Lung (tissue), 12 donors: ENCODE data around the gene LTA. TPM values are rescaled to one million over a fixed set of nuclear protein-coding genes. Genes with fewer than 3 reads are reported as not detected.

Experiments used
- ATAC-seq: fragments of 200-7000 bp; cut with Tn5 transposase; one replicate; pipeline ENCODE4 v1.9.1; 2020; ENCODE audit warnings: moderate number of reproducible peaks; ENCODE audit not compliant: insufficient read depth, low FRiP score
- DNase-seq, 3 donors: peaks; one replicate each; pipeline ENCODE4 v3.0.0-alpha.2; 2013 to 2017
- H3K27ac ChIP-seq, 2 donors: one replicate each; pipeline ENCODE4 v1.5.1; 2013; ENCODE audit warnings: mild to moderate bottlenecking in 2 of 2, moderate library complexity in 2 of 2, control low read depth in 1 of 2, inconsistent platforms in 1 of 2, low read depth in 1 of 2, low read length in 1 of 2
- H3K27me3 ChIP-seq, 3 donors: one replicate each; pipeline ENCODE4 v1.5.1; 2013; ENCODE audit warnings: low read length in 2 of 3; ENCODE audit not compliant: control insufficient read depth in 3 of 3, insufficient read depth in 3 of 3
- H3K36me3 ChIP-seq, 4 donors: one replicate each; pipeline ENCODE4 v1.5.1; 2013; ENCODE audit warnings: low read length in 4 of 4, mild to moderate bottlenecking in 1 of 4, moderate library complexity in 1 of 4; ENCODE audit not compliant: control insufficient read depth in 4 of 4, insufficient read depth in 4 of 4
- H3K4me1 ChIP-seq, 5 donors: one replicate each; pipeline ENCODE4 v1.5.1; 2013; ENCODE audit warnings: low read length in 5 of 5, mild to moderate bottlenecking in 2 of 5, moderate library complexity in 1 of 5; ENCODE audit not compliant: control insufficient read depth in 5 of 5, insufficient read depth in 5 of 5
- H3K4me3 ChIP-seq: one replicate; pipeline ENCODE4 v1.5.1; 2013; ENCODE audit warnings: mild to moderate bottlenecking, control low read depth, moderate library complexity
- H3K9ac ChIP-seq, 2 donors: one replicate each; pipeline ENCODE4 v1.5.1; 2013; ENCODE audit warnings: low read length in 2 of 2, control low read depth in 1 of 2; ENCODE audit not compliant: insufficient read depth in 1 of 2
- H3K9me3 ChIP-seq, 4 donors: one replicate each; pipeline ENCODE4 v1.5.1; 2013; ENCODE audit warnings: low read length in 3 of 4, mild to moderate bottlenecking in 1 of 4, moderate library complexity in 1 of 4; ENCODE audit not compliant: control insufficient read depth in 4 of 4, insufficient read depth in 3 of 4
- WGBS, 2 donors: extraction: QIAGEN DNeasy Blood & Tissue Kit; methylation state at CpG; one replicate each; pipeline ENCODE4 v1.1.7; 2013; 5-methylcytosine and 5-hydroxymethylcytosine counted together
- polyA plus RNA-seq, 2 donors: library from polyadenylated mRNA; stranded (reverse); fragments of 200-250 nt; gene quantifications; one replicate each; pipeline ENCODE4 v1.2.1, GENCODE V29; 2013
- total RNA-seq, 2 donors: library from RNA; depleted of rRNA in 1 of 2; stranded (reverse); fragments of >200 nt in 1 of 2; gene quantifications; one replicate each; pipeline ENCODE4 v1.2.1, GENCODE V29; 2014 to 2021
- TF ChIP-seq, protein P1 (sequence below): IDR thresholded peaks from 2 replicates; pipeline ENCODE4 v1.5.1; 2012; ENCODE audit warnings: mild to moderate bottlenecking; ENCODE audit errors: control extremely low read depth, extremely low read depth
- donor health status: control.
- donor health status: control.
- donor health status: Bipolar disorder and iron deficiency.
- donor health status: healthy.
- donor health status: DM: yes; HTN: yes; CAD: no.

Gene LTA
- total and polyA plus RNA-seq, 4 donors, result 0.28 to 1.2 (median 0.47) TPM

DNA sequence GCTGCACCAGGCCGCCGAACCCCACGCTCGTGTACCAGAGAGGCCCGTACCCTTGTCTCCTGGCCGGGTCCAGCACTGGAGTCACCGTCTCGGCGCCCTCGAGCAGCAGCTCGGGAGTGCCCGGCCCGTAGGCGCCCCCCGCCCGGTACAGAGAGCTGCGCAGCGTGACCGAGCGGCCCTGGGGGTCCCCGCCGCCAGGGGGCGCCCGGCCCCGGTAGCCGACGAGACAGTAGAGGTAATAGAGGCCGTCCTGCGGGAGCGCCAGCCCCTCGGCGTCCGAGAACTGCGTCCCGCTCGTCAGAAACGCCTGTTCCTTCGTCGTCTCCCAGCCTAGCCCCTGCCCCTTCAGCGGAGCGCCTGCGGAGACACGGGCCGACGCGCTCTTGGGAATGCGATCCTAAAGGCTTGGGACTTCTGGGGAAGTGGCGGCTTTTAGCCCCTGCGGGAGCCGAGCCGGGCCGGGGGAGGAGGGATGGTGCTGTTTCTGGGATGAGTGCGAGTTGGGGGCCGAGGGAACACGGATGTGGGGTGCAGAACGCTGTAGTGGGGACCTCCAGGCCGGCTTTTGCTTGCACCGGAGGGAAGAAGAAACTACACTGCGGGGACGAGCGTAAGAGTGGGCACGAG lies 8.8 kb downstream of the LTA start:
- Histone ChIP-seq H3K36me3 (no peaks in the 10 kb centered on the region), H3K27me3 (peaks cover 0 to 6% (median 0%) of the 10 kb centered on the region in 3 donors), H3K27ac (peak overlapping the region; percentile 27 to 75), H3K4me1 (peaks cover 2 to 9% (median 6%) of the 10 kb centered on the region in 5 donors), H3K9ac (peak overlapping the region; percentile 81 to 94), H3K4me3 (peak overlapping the region; percentile 54), H3K9me3 (no peaks in the 10 kb centered on the region)
- ATAC-seq, result peak; percentile 92
- TF ChIP-seq, protein P1, sequence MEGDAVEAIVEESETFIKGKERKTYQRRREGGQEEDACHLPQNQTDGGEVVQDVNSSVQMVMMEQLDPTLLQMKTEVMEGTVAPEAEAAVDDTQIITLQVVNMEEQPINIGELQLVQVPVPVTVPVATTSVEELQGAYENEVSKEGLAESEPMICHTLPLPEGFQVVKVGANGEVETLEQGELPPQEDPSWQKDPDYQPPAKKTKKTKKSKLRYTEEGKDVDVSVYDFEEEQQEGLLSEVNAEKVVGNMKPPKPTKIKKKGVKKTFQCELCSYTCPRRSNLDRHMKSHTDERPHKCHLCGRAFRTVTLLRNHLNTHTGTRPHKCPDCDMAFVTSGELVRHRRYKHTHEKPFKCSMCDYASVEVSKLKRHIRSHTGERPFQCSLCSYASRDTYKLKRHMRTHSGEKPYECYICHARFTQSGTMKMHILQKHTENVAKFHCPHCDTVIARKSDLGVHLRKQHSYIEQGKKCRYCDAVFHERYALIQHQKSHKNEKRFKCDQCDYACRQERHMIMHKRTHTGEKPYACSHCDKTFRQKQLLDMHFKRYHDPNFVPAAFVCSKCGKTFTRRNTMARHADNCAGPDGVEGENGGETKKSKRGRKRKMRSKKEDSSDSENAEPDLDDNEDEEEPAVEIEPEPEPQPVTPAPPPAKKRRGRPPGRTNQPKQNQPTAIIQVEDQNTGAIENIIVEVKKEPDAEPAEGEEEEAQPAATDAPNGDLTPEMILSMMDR, result peak; percentile 87
- 0 to 1% methylated on average over 58 to 62 of the region's 62 CpGs for WGBS, 2 donors
- peak; percentile 90 to 93 (median 92) for DNase-seq

DNA sequence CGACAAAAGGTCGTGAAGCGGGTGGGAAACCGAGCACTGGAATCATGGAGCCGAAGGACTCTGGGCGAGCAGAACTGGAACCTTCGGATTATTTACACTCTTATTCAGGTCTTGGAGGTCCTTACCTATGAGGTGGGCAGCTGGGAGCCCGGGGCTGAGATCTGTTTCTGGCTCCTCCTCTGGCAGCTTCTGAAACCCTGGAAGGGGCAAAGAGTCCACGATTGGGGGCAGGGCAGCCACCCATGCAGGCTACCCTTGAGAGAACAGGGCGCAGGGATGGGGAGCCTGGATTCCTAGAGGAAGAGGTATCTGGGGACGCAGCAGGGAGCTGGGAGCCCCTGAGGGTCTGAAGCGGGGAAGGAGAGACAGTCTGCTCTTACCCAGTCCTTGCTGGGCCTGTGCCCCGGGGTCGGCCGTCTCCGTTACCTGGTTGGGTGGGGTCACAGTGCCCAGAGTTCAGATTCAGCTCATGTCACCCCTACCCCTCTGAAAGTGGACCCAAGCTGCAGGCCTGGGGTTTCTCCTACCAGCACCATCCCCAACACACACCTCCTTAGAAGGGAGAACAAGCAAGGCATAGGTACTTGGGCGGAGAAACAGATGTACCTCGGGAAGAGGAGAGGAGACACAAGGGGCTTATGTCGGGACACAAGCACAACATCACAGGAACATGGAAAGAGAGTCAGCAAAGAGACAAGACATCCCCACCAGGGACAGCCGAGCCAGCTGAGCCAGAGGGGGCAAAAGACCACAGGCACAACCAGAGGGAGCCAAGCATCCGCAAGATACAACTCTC lies 9.5 kb downstream of the LTA start:
- DNase-seq (peak in 1 of 3 donors; percentile 18), ATAC-seq (no peak)
- Histone ChIP-seq H3K4me1 (peaks cover 2 to 9% (median 6%) of the 10 kb centered on the region in 5 donors), H3K9me3 (no peaks in the 10 kb centered on the region), H3K27ac (peak overlapping the region; percentile 27 to 65), H3K9ac (peak overlapping the region; percentile 81 to 94), H3K27me3 (peaks cover 0 to 2% (median 0%) of the 10 kb centered on the region in 3 donors), H3K36me3 (no peaks in the 10 kb centered on the region), H3K4me3 (peak overlapping the region; percentile 54)
- TF ChIP-seq, protein P1, result no peak
- WGBS, 2 donors, result 19 to 20% methylated on average over 21 of the region's 21 CpGs

DNA sequence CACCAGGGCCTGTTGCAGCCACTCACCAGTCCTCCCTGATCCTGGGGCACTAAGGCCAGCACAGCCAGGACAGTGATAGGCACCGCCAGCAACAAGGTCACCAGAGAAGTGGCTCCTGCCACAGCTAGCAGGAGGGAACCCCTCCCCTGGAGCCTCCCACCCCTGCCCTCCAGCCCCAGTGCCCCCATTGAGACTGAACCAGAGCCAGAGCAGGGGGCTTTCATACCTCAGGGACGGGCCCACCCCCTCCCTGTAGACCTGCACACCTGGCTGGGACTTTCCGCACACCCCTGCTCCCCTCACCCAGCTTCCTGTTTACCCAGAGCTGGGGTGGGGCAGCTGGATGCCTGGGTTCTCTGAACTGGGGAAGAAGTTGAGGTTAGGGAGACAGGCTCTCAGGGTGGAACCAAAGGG lies 10.1 kb downstream of the LTA start, which contains the start of gene LTB:
Gene LTB, minus strand, starts transcription at position 195 of the 414 bp plus-strand sequence. Its CDS starts 7 bp downstream, at position 188.
- Histone ChIP-seq H3K27ac (peak within 1 kb of the TSS; percentile 27 to 65), H3K27me3 (peaks cover 0 to 2% (median 0%) of the 10 kb centered on the region in 3 donors), H3K4me3 (peak within 1 kb of the TSS; percentile 54), H3K36me3 (no peaks in the 10 kb centered on the region), H3K9ac (peak within 1 kb of the TSS; percentile 81 to 94), H3K9me3 (no peaks in the 10 kb centered on the region), H3K4me1 (peaks cover 2 to 9% (median 6%) of the 10 kb centered on the region in 5 donors)
- ATAC-seq (no peak), DNase-seq (no peak)
- TF ChIP-seq, protein P1, result no peak
- 44 to 51% methylated on average over 3 of the region's 3 CpGs for WGBS, 2 donors
